Measurements from ENCODE around the gene NAA10. TPM values are rescaled to one million over a fixed set of nuclear protein-coding genes. Genes with fewer than 3 reads are reported as not detected.

The NAA10 gene
- total and polyA plus RNA-seq, 2 of the 13 experiments (the other 11 are each of a cell fraction or from before 2014, with no cell fraction given) = 49.2 to 51.7 TPM

GRCh38 chrX:153971124-153971449 is 36.2 kb upstream of the NAA10 start (continued):
- TF ChIP-seq LRRFIP1 (CRISPR knock-in tag; conservative IDR thresholded peaks at IDR 0.05) (no peak), ZNF747 (CRISPR knock-in tag; IDR thresholded peaks at IDR 0.05; ENCODE audit: borderline replicate concordance) (no peak), ZSCAN20 (CRISPR knock-in tag; IDR thresholded peaks at IDR 0.05; ENCODE audit: borderline replicate concordance) (no peak), ZNF816 (CRISPR knock-in tag; IDR thresholded peaks at IDR 0.05; ENCODE audit: borderline replicate concordance) (0 out of 2 replicates have a peak, but pooled peaks have one; percentile 7), ZFX (CRISPR knock-in tag; IDR thresholded peaks at IDR 0.05; ENCODE audit: low read depth) (no peak), THAP7 (CRISPR knock-in tag; IDR thresholded peaks at IDR 0.05) (no peak), SPEN (CRISPR knock-in tag; IDR thresholded peaks at IDR 0.05; ENCODE audit: low read depth) (no peak), NFIB (CRISPR knock-in tag; IDR thresholded peaks at IDR 0.05; ENCODE audit: borderline replicate concordance) (no peak), KMT2B (CRISPR knock-in tag; IDR thresholded peaks at IDR 0.05) (no peak), KLF9 (CRISPR knock-in tag; IDR thresholded peaks at IDR 0.05; ENCODE audit: low read depth) (no peak), ZNF383 (CRISPR knock-in tag; IDR thresholded peaks at IDR 0.05; ENCODE audit: borderline replicate concordance) (no peak), ZNF879 (CRISPR knock-in tag; IDR thresholded peaks at IDR 0.05) (0 out of 2 replicates have a peak, but pooled peaks have one; percentile 55), KAT8 (CRISPR knock-in tag; IDR thresholded peaks at IDR 0.05) (peak; percentile 32; the same call in 1 of the 2 replicates), KLF13 (CRISPR knock-in tag; IDR thresholded peaks at IDR 0.05) (no peak), BCL6 (CRISPR knock-in tag; IDR thresholded peaks at IDR 0.05) (no peak), FOXC1 (CRISPR knock-in tag; IDR thresholded peaks at IDR 0.05; ENCODE audit: borderline replicate concordance) (no peak), ATF5 (CRISPR knock-in tag; IDR thresholded peaks at IDR 0.05; ENCODE audit: low read depth) (no peak), ZNF30 (CRISPR knock-in tag; IDR thresholded peaks at IDR 0.05) (no peak), KDM5B (CRISPR knock-in tag; IDR thresholded peaks at IDR 0.05; ENCODE audit: borderline replicate concordance) (no peak), ZBED4 (CRISPR knock-in tag; IDR thresholded peaks at IDR 0.05; ENCODE audit: borderline replicate concordance) (no peak), PAF1 (CRISPR knock-in tag; IDR thresholded peaks at IDR 0.05) (no peak), ZBTB38 (CRISPR knock-in tag; IDR thresholded peaks at IDR 0.05) (no peak), ZSCAN22 (CRISPR knock-in tag; IDR thresholded peaks at IDR 0.05) (no peak), KLF6 (CRISPR knock-in tag; IDR thresholded peaks at IDR 0.05) (no peak), TAF1 (CRISPR knock-in tag; IDR thresholded peaks at IDR 0.05) (peak; percentile 57)
